Measurements from ENCODE around the gene YTHDF1. TPM values are rescaled to one million over a fixed set of nuclear protein-coding genes. Genes with fewer than 3 reads are reported as not detected.

Gene YTHDF1
- total RNA-seq, 1 experiment from 2014 or later = 85.4 TPM

DNA sequence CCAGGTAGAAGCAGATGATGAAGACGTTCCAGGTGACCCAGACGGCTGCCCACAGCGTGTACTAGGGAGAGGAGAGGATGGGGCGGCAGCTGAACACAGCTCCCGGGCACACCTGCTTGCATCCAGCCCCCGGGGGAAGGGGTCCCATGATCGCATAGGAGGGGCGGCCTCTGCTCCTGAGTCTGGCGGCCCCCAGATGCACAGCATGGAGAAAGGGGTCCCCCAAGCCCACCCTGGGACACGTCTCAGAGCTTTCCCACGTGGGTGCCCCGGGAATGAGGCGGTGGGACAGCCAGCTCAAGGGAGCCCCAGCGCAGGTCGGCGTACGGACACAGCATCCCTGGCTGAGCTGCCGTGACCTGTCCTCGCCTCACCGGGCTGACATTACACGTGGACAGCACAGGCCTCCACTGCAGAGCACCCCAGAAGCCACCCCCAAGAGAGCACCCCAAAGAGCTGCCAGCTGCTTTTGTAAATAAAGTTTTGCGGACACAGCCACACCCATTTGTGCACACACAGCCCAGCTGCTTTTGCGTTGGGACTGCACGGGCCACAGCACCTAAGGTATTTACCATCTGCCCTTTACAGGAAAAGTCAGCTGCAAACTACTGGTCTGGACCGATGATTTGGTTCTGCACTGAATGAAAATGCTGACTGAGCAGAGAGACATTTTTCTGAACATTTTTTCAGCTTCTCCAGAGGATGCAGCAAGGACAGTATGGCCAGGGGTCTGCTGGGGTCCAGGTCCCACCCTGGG lies 33.1 kb upstream of the YTHDF1 start:
- H3K36me3 Mint-ChIP-seq (ENCODE audit: insufficient read depth in 1 of 3, low read depth in 3 of 3) = peaks cover 0 to 4% (median 0%) of the 10 kb centered on the region in 3 experiments; a peak in 2 of 7 replicates
- no CpG with 5 or more reads among the region's 25 CpGs for WGBS (ENCODE audit: extremely low coverage, insufficient read length, low lambda C conversion rate)
- H3K27ac Mint-ChIP-seq = peak overlapping the region in 2 of 3 experiments; percentile 71 to 82; a peak in 4 of 7 replicates

More for the DNA sequence above, 33.1 kb upstream of the YTHDF1 start:
- no peak overlapping the region for H2BK20ac ChIP-seq (ENCODE audit: low read depth, low read length, poor library complexity, severe bottlenecking)
- no peak overlapping the region for H2AK5ac ChIP-seq (ENCODE audit: insufficient read length, low read length)
- H2BK5ac ChIP-seq (ENCODE audit: insufficient read length, low read length) = no peak overlapping the region
- H4K8ac ChIP-seq (replicated peaks; ENCODE audit: insufficient read length, low read depth, low read length) = no peak overlapping the region
- H3K18ac ChIP-seq (ENCODE audit: insufficient read length, low read depth, low read length) = no peak overlapping the region
- no peak overlapping the region for H3K9ac ChIP-seq (ENCODE audit: extremely low read depth, insufficient read length, low read length)
- H3K4me1 Mint-ChIP-seq = peaks cover 26 to 32% of the 10 kb centered on the region in 2 experiments
- TF ChIP-seq, protein P1, sequence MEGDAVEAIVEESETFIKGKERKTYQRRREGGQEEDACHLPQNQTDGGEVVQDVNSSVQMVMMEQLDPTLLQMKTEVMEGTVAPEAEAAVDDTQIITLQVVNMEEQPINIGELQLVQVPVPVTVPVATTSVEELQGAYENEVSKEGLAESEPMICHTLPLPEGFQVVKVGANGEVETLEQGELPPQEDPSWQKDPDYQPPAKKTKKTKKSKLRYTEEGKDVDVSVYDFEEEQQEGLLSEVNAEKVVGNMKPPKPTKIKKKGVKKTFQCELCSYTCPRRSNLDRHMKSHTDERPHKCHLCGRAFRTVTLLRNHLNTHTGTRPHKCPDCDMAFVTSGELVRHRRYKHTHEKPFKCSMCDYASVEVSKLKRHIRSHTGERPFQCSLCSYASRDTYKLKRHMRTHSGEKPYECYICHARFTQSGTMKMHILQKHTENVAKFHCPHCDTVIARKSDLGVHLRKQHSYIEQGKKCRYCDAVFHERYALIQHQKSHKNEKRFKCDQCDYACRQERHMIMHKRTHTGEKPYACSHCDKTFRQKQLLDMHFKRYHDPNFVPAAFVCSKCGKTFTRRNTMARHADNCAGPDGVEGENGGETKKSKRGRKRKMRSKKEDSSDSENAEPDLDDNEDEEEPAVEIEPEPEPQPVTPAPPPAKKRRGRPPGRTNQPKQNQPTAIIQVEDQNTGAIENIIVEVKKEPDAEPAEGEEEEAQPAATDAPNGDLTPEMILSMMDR (conservative IDR thresholded peaks at IDR 0.05) = no peak
- no peak overlapping the region for H3K4me2 ChIP-seq (ENCODE audit: insufficient read depth, insufficient read length, low read length)
- no peak overlapping the region for H2BK120ac ChIP-seq (ENCODE audit: low read depth, low read length, poor library complexity, severe bottlenecking)
- no peaks in the 10 kb centered on the region for H3K9me3 ChIP-seq (ENCODE audit: control insufficient read depth, low read depth, low read length)
- H3K27me3 Mint-ChIP-seq (ENCODE audit: low read depth) = peaks cover 35% of the 10 kb centered on the region
- H2BK12ac ChIP-seq (ENCODE audit: insufficient read length, low read depth, low read length) = no peak overlapping the region
- H3K79me2 ChIP-seq (ENCODE audit: insufficient read depth, low read length) = no peaks in the 10 kb centered on the region
- no peak overlapping the region for H3K4ac ChIP-seq (ENCODE audit: low read depth, low read length)
- no peak overlapping the region for H2BK15ac ChIP-seq (ENCODE audit: low read depth, low read length)
- DNase-seq = no peak
- H3K14ac ChIP-seq (ENCODE audit: insufficient read depth, low read length) = no peak overlapping the region
- no peak overlapping the region for H4K5ac ChIP-seq (ENCODE audit: insufficient read length, low read depth, low read length)
- no peaks in the 10 kb centered on the region for H4K20me1 ChIP-seq (ENCODE audit: control insufficient read depth, insufficient read depth, insufficient read length)
- no peak overlapping the region for H3K23ac ChIP-seq (ENCODE audit: insufficient read length, low read depth, low read length)
- H3K9me3 Mint-ChIP-seq = peaks cover 2 to 5% of the 10 kb centered on the region in 2 experiments; a peak in 2 of 5 replicates
- no peak overlapping the region for H3K56ac ChIP-seq (ENCODE audit: insufficient read length, low read depth, low read length)
- no peak overlapping the region for H2AFZ ChIP-seq (ENCODE audit: low read length)
- H3K27ac ChIP-seq (ENCODE audit: insufficient read length, low read depth, low read length) = no peak overlapping the region
- H3K79me1 ChIP-seq (ENCODE audit: insufficient read depth, low read depth, low read length, poor library complexity, severe bottlenecking) = no peaks in the 10 kb centered on the region
- no peaks in the 10 kb centered on the region for H3K4me1 ChIP-seq (ENCODE audit: insufficient read depth, low read length)
- H3T11ph ChIP-seq (ENCODE audit: low read length) = no peak overlapping the region
- peak overlapping the region in 1 of 2 experiments; percentile 32; a peak in 1 of 5 replicates for H3K4me3 Mint-ChIP-seq
- peaks cover 4% of the 10 kb centered on the region; the same call in 1 of the 2 replicates for H3K27me3 ChIP-seq (ENCODE audit: insufficient read depth, low read length)
- peaks cover 8% of the 10 kb centered on the region for H3K23me2 ChIP-seq (ENCODE audit: insufficient read length, low read depth, low read length, poor library complexity, severe bottlenecking)
- H4K91ac ChIP-seq (ENCODE audit: insufficient read length, low read depth, low read length) = no peak overlapping the region
